Measurements from ENCODE around the gene UBE2C.

The UBE2C gene

GRCh38 chr20:45819466-45819865, 7.0 kb downstream of the UBE2C start:
- H3K9ac ChIP-seq: no peak overlapping the region
- no peaks in the 10 kb centered on the region for H3K79me2 ChIP-seq (ENCODE audit: insufficient read depth, low read depth)
- H3K4me3 ChIP-seq (IDR thresholded peaks at IDR 0.05; ENCODE audit: insufficient read depth, low read depth, low read length): no peak overlapping the region
- no peaks in the 10 kb centered on the region for H3K4me1 ChIP-seq (ENCODE audit: low read depth, poor library complexity, severe bottlenecking)
- H3K27me3 ChIP-seq (ENCODE audit: insufficient read depth, low read depth): no peaks in the 10 kb centered on the region
- no peak overlapping the region for H2AFZ ChIP-seq (ENCODE audit: low read depth)
- H3K4me2 ChIP-seq: no peak overlapping the region
- peaks cover 9% of the 10 kb centered on the region; the same call in 1 of the 2 replicates for H3K36me3 ChIP-seq (ENCODE audit: insufficient read depth)
- H4K20me1 ChIP-seq (ENCODE audit: insufficient read depth): no peaks in the 10 kb centered on the region
- H3K27ac ChIP-seq: no peak overlapping the region
- TF ChIP-seq, protein P1, sequence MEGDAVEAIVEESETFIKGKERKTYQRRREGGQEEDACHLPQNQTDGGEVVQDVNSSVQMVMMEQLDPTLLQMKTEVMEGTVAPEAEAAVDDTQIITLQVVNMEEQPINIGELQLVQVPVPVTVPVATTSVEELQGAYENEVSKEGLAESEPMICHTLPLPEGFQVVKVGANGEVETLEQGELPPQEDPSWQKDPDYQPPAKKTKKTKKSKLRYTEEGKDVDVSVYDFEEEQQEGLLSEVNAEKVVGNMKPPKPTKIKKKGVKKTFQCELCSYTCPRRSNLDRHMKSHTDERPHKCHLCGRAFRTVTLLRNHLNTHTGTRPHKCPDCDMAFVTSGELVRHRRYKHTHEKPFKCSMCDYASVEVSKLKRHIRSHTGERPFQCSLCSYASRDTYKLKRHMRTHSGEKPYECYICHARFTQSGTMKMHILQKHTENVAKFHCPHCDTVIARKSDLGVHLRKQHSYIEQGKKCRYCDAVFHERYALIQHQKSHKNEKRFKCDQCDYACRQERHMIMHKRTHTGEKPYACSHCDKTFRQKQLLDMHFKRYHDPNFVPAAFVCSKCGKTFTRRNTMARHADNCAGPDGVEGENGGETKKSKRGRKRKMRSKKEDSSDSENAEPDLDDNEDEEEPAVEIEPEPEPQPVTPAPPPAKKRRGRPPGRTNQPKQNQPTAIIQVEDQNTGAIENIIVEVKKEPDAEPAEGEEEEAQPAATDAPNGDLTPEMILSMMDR (conservative IDR thresholded peaks at IDR 0.05; ENCODE audit: low read depth, low read length): no peak

DNA sequence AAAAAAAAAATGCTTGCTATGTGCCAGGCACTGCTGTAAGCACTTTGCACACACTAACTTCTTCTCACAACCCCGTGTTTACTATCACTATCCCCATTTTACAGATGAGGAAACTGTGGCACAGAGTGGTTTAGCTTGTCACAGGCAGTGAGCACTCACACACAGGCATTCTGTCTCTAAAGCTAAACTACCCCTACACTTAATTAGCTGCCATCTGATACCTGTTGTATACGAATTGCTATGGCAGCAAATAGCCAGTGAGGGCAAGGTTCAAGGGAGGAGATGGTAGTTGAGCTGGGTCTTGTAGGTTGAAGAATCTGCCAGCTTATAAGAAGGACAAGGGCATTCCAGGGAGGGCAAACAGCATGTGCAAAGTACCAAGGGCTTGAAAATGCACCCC, 9.5 kb downstream of the UBE2C start:
- Histone ChIP-seq H3K4me1 (ENCODE audit: low read depth, poor library complexity, severe bottlenecking) (no peaks in the 10 kb centered on the region), H3K4me2 (no peak overlapping the region), H3K27me3 (ENCODE audit: insufficient read depth, low read depth) (no peaks in the 10 kb centered on the region)

DNA sequence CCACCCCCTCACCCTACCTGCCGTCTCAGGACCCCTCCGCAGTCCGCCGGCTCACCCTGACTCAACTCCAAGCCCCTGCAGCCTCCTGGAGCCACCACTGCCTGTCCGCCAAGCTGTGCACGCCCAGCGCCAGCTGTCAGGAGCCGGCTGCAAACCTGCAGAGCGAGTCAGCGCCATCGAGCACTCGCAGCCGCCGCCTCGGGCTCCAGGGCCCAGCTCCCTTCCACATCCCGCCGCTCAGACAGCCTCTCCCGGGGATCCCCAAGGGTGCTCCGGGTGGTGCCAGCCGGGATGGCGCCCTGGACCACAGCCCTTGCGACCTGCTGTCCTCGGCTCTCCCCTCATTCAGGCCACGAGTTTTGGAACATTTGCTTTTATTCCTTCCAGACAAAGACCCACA, 10.4 kb downstream of the UBE2C start:
- Histone ChIP-seq H3K79me2 (ENCODE audit: insufficient read depth, low read depth) (no peaks in the 10 kb centered on the region), H3K27me3 (ENCODE audit: insufficient read depth, low read depth) (no peaks in the 10 kb centered on the region), H3K36me3 (ENCODE audit: insufficient read depth) (no peaks in the 10 kb centered on the region), H3K4me3 (IDR thresholded peaks at IDR 0.05; ENCODE audit: insufficient read depth, low read depth, low read length) (no peak overlapping the region), H2AFZ (ENCODE audit: low read depth) (no peak overlapping the region), H3K9ac (no peak overlapping the region), H4K20me1 (ENCODE audit: insufficient read depth) (no peaks in the 10 kb centered on the region), H3K4me2 (no peak overlapping the region), H3K4me1 (ENCODE audit: low read depth, poor library complexity, severe bottlenecking) (no peaks in the 10 kb centered on the region), H3K27ac (no peak overlapping the region)
- TF ChIP-seq, protein P1 (conservative IDR thresholded peaks at IDR 0.05; ENCODE audit: low read depth, low read length): no peak

More for the DNA sequence above, 9.5 kb downstream of the UBE2C start:
- no peak overlapping the region for H3K27ac ChIP-seq
- H3K36me3 ChIP-seq (ENCODE audit: insufficient read depth): no peaks in the 10 kb centered on the region
- no peak overlapping the region for H3K4me3 ChIP-seq (IDR thresholded peaks at IDR 0.05; ENCODE audit: insufficient read depth, low read depth, low read length)
- H3K79me2 ChIP-seq (ENCODE audit: insufficient read depth, low read depth): no peaks in the 10 kb centered on the region
- TF ChIP-seq, protein P1 (conservative IDR thresholded peaks at IDR 0.05; ENCODE audit: low read depth, low read length): no peak
- no peak overlapping the region for H3K9ac ChIP-seq
- no peak overlapping the region for H2AFZ ChIP-seq (ENCODE audit: low read depth)
- H4K20me1 ChIP-seq (ENCODE audit: insufficient read depth): no peaks in the 10 kb centered on the region

DNA sequence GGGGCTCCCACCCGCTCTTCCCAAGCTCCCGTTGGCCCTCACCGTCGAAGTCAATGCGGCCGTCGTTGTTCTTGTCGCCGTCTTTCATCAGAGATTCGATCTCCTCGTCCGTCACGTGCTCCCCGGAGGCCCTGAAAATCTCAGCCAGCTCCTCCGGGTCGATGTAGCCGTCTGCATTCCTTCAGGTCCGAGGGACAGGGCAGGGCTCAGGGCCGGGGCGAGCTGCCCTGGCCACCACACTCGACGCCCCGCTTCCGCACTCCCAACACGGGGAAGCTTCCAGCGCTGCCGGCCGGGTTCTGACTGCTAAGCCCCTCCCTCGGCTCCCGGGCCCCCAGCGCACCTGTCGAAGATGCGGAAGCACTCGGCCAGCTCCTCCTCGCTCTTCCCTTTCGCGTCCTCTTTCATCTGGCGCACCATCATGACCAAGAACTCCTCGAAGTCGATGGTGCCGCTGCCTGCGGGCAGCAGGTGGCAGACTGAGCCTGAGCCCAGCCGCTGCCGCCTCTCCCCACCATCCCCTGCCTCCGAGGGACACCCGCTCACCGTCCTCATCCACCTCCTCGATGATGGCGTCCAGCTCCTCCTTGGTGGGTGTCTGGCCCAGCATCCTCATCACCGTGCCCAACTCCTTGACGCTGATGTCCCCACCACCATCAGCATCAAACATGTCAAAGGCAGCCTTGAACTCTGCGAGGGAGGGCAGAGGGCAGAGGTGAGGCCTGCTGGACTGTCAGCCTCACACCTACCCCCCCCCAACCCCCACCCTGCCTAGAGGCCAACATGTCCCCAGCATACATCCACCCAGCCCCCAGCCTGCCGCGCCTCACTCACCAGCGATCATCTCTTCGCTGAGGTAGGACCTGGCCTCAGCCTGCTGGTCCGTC, 11.7 kb downstream of the UBE2C start:
- Histone ChIP-seq H3K79me2 (ENCODE audit: insufficient read depth, low read depth) (no peaks in the 10 kb centered on the region), H3K36me3 (ENCODE audit: insufficient read depth) (no peaks in the 10 kb centered on the region), H3K4me2 (no peak overlapping the region), H4K20me1 (ENCODE audit: insufficient read depth) (no peaks in the 10 kb centered on the region), H3K4me3 (IDR thresholded peaks at IDR 0.05; ENCODE audit: insufficient read depth, low read depth, low read length) (no peak overlapping the region), H3K27me3 (ENCODE audit: insufficient read depth, low read depth) (no peaks in the 10 kb centered on the region), H3K4me1 (ENCODE audit: low read depth, poor library complexity, severe bottlenecking) (no peaks in the 10 kb centered on the region), H3K27ac (no peak overlapping the region), H3K9ac (no peak overlapping the region), H2AFZ (ENCODE audit: low read depth) (no peak overlapping the region)
- TF ChIP-seq, protein P1 (conservative IDR thresholded peaks at IDR 0.05; ENCODE audit: low read depth, low read length): no peak
